ENCODE measurements around the gene LTBP2. TPM values are rescaled to one million over a fixed set of nuclear protein-coding genes. Genes with fewer than 3 reads are reported as not detected.
A peak's percentile ranks its signal among the peaks of the same experiment; 100 is the strongest.

LTBP2 gene
- total and polyA plus RNA-seq, 2 of the 13 experiments (the other 11 are each of a cell fraction or from before 2014, with no cell fraction given): 0.20 to 0.41 TPM

DNA sequence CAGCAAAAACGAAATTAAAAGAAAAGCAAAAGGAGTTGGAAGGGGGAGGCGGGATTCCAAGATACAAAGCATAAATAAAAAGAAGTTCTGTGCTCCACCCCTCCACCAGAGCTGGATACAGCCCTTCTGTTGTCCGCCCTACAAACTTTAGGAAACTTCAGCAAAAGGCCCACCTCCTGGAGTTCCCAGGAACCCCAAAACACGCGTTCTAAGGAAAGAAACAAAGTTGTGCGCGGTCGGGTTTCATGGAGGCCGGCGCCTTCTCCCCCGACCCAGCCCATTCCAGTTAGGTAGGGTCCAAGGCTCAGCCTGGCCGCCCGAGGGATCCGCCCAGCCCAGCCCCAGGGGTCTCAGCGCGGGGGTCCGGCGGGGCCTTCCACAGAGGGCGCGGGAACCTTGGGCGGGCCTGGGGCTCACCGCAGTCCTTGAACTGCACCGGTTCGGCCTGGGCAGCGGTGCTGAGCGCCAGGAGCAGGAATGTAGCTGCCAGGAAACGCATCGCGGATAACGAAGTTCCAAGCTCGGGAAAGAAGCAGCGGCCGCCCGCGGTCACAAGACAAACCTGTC is 119.2 kb downstream of the LTBP2 start, which contains the start of gene NPC2 (continued):
- TF ChIP-seq SMARCE1 (IDR thresholded peaks at IDR 0.05; ENCODE audit: borderline replicate concordance) (no peak), ZMAT3 (CRISPR knock-in tag; conservative IDR thresholded peaks at IDR 0.05) (peak; percentile 62; the same call in 1 of the 2 replicates), ZNF644 (CRISPR knock-in tag; IDR thresholded peaks at IDR 0.05; ENCODE audit: low read depth) (no peak), U2AF2 (IDR thresholded peaks at IDR 0.05; ENCODE audit: low read depth, low read length) (peak; percentile 25), MXD1 (CRISPR knock-in tag; IDR thresholded peaks at IDR 0.05) (peak; percentile 72), ZNF260 (CRISPR knock-in tag; IDR thresholded peaks at IDR 0.05; ENCODE audit: borderline replicate concordance, low read depth) (no peak), ZNF552 (CRISPR knock-in tag; IDR thresholded peaks at IDR 0.05; ENCODE audit: borderline replicate concordance) (no peak), DPF2 (CRISPR knock-in tag; IDR thresholded peaks at IDR 0.05; ENCODE audit: borderline replicate concordance, low read depth) (no peak), NCOA5 (CRISPR knock-in tag; IDR thresholded peaks at IDR 0.05) (no peak), RBM22 (optimal IDR thresholded peaks at IDR 0.05; ENCODE audit: low read length) (no peak), RXRB (CRISPR knock-in tag; IDR thresholded peaks at IDR 0.05; ENCODE audit: borderline replicate concordance) (no peak), SMAD1 (CRISPR knock-in tag; IDR thresholded peaks at IDR 0.05; ENCODE audit: borderline replicate concordance, low read depth) (no peak), FOXO1 (CRISPR knock-in tag; IDR thresholded peaks at IDR 0.05) (no peak), ZNF34 (CRISPR knock-in tag; IDR thresholded peaks at IDR 0.05; ENCODE audit: borderline replicate concordance) (no peak), MXI1 (IDR thresholded peaks at IDR 0.05; ENCODE audit: borderline replicate concordance, low read depth, low read length) (no peak), ZNF496 (CRISPR knock-in tag; IDR thresholded peaks at IDR 0.05; ENCODE audit: insufficient replicate concordance) (no peak), ZNF879 (CRISPR knock-in tag; IDR thresholded peaks at IDR 0.05) (no peak), CHD2 (IDR thresholded peaks at IDR 0.05; ENCODE audit: low read depth, low read length) (no peak), SMAD3 (CRISPR knock-in tag; IDR thresholded peaks at IDR 0.05) (0 out of 2 replicates have a peak, but pooled peaks have one; percentile 14), HDAC2 (CRISPR knock-in tag; IDR thresholded peaks at IDR 0.05) (0 out of 2 replicates have a peak, but pooled peaks have one; percentile 39)
- TF ChIP-seq, protein P1, sequence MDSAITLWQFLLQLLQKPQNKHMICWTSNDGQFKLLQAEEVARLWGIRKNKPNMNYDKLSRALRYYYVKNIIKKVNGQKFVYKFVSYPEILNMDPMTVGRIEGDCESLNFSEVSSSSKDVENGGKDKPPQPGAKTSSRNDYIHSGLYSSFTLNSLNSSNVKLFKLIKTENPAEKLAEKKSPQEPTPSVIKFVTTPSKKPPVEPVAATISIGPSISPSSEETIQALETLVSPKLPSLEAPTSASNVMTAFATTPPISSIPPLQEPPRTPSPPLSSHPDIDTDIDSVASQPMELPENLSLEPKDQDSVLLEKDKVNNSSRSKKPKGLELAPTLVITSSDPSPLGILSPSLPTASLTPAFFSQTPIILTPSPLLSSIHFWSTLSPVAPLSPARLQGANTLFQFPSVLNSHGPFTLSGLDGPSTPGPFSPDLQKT (CRISPR knock-in tag; IDR thresholded peaks at IDR 0.05; ENCODE audit: borderline replicate concordance): no peak
- TF ChIP-seq, protein P2, sequence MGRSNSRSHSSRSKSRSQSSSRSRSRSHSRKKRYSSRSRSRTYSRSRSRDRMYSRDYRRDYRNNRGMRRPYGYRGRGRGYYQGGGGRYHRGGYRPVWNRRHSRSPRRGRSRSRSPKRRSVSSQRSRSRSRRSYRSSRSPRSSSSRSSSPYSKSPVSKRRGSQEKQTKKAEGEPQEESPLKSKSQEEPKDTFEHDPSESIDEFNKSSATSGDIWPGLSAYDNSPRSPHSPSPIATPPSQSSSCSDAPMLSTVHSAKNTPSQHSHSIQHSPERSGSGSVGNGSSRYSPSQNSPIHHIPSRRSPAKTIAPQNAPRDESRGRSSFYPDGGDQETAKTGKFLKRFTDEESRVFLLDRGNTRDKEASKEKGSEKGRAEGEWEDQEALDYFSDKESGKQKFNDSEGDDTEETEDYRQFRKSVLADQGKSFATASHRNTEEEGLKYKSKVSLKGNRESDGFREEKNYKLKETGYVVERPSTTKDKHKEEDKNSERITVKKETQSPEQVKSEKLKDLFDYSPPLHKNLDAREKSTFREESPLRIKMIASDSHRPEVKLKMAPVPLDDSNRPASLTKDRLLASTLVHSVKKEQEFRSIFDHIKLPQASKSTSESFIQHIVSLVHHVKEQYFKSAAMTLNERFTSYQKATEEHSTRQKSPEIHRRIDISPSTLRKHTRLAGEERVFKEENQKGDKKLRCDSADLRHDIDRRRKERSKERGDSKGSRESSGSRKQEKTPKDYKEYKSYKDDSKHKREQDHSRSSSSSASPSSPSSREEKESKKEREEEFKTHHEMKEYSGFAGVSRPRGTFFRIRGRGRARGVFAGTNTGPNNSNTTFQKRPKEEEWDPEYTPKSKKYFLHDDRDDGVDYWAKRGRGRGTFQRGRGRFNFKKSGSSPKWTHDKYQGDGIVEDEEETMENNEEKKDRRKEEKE (IDR thresholded peaks at IDR 0.05): no peak
- TF ChIP-seq, protein P3, sequence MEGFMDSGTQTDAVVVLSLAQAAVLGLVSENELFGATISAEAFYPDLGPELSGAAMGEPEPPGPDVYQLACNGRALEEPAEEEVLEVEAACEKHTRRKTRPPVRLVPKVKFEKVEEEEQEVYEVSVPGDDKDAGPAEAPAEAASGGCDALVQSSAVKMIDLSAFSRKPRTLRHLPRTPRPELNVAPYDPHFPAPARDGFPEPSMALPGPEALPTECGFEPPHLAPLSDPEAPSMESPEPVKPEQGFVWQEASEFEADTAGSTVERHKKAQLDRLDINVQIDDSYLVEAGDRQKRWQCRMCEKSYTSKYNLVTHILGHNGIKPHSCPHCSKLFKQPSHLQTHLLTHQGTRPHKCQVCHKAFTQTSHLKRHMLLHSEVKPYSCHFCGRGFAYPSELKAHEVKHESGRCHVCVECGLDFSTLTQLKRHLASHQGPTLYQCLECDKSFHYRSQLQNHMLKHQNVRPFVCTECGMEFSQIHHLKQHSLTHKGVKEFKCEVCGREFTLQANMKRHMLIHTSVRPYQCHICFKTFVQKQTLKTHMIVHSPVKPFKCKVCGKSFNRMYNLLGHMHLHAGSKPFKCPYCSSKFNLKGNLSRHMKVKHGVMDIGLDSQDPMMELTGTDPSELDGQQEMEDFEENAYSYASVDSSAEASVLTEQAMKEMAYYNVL (CRISPR knock-in tag; IDR thresholded peaks at IDR 0.05; ENCODE audit: borderline replicate concordance): peak; percentile 61; the same call in 1 of the 2 replicates
- TF ChIP-seq, protein P4, sequence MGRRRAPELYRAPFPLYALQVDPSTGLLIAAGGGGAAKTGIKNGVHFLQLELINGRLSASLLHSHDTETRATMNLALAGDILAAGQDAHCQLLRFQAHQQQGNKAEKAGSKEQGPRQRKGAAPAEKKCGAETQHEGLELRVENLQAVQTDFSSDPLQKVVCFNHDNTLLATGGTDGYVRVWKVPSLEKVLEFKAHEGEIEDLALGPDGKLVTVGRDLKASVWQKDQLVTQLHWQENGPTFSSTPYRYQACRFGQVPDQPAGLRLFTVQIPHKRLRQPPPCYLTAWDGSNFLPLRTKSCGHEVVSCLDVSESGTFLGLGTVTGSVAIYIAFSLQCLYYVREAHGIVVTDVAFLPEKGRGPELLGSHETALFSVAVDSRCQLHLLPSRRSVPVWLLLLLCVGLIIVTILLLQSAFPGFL (CRISPR knock-in tag; IDR thresholded peaks at IDR 0.05): no peak

All from HepG2 (cell line).